GM23338 (cell line): ENCODE measurements around the gene CLIC5. TPM values are rescaled to one million over a fixed set of nuclear protein-coding genes. Genes with fewer than 3 reads are reported as not detected.

Experiments
- ATAC-seq: fragments of 200-7000 bp; cut with Tn5 transposase; 3 replicates; pipeline ENCODE4 v1.9.1; 2020
- DNase-seq: peaks from one replicate; pipeline ENCODE4 v3.0.0-alpha.2; 2015; ENCODE audit warnings: low spot score
- H2AFZ ChIP-seq: fragments of 200-600 bp; sonication (generic); 2 replicates; pipeline ENCODE4 v1.8.0; 2016; ENCODE audit warnings: antibody characterized with exemption, mild to moderate bottlenecking, moderate library complexity
- H3F3A ChIP-seq: fragments of 200-600 bp; sonication (generic); replicated peaks from 2 replicates; pipeline ENCODE4 v1.8.0; 2017; ENCODE audit warnings: antibody characterized with exemption, mixed run types, low read depth
- H3K27ac ChIP-seq: fragments of 200-600 bp; sonication (generic); 2 replicates; pipeline ENCODE4 v1.6.1; 2016; ENCODE audit warnings: low read depth
- H3K27me3 ChIP-seq: fragments of 200-600 bp; sonication (generic); 2 replicates; pipeline ENCODE4 v1.8.0; 2016; ENCODE audit warnings: mild to moderate bottlenecking, mixed run types, moderate library complexity; ENCODE audit not compliant: insufficient read depth
- H3K36me3 ChIP-seq: fragments of 200-600 bp; sonication (generic); 2 replicates; pipeline ENCODE4 v1.8.0; 2016; ENCODE audit warnings: mild to moderate bottlenecking; ENCODE audit not compliant: insufficient read depth
- H3K4me1 ChIP-seq: fragments of 200-600 bp; sonication (generic); 2 replicates; pipeline ENCODE4 v1.8.0; 2016; ENCODE audit warnings: mild to moderate bottlenecking, moderate library complexity; ENCODE audit not compliant: insufficient read depth
- H3K4me2 ChIP-seq: fragments of 200-600 bp; sonication (generic); 2 replicates; pipeline ENCODE4 v1.7.1; 2017; ENCODE audit warnings: mixed run types
- H3K4me3 ChIP-seq: fragments of 200-600 bp; sonication (generic); 2 replicates; pipeline ENCODE4 v1.6.1; 2016; ENCODE audit warnings: mixed run types
- H3K79me2 ChIP-seq: fragments of 200-600 bp; sonication (generic); replicated peaks from 2 replicates; pipeline ENCODE4 v1.8.0; 2017; ENCODE audit warnings: mild to moderate bottlenecking; ENCODE audit not compliant: insufficient read depth
- H3K9me2 ChIP-seq: fragments of 200-600 bp; sonication (generic); 2 replicates; pipeline ENCODE4 v1.8.0; 2017; ENCODE audit not compliant: insufficient read depth
- H4K20me1 ChIP-seq: fragments of 200-600 bp; sonication (generic); replicated peaks from 2 replicates; pipeline ENCODE4 v1.8.0; 2017; ENCODE audit warnings: mild to moderate bottlenecking; ENCODE audit not compliant: insufficient read depth
- H3K27ac Mint-ChIP-seq: 2 replicates; pipeline ENCODE4 v1.8.0; 2020; ENCODE audit warnings: inconsistent platforms, mild to moderate bottlenecking, moderate library complexity, mixed read lengths
- H3K27me3 Mint-ChIP-seq: 3 replicates; pipeline ENCODE4 v1.8.0; 2022; ENCODE audit warnings: low read depth, mild to moderate bottlenecking, moderate library complexity, mixed read lengths, inconsistent platforms; ENCODE audit not compliant: insufficient read depth, poor library complexity
- H3K36me3 Mint-ChIP-seq: 3 replicates; pipeline ENCODE4 v1.8.0; 2021; ENCODE audit warnings: low read depth, mild to moderate bottlenecking, inconsistent platforms, moderate library complexity, mixed read lengths
- H3K4me1 Mint-ChIP-seq: 3 replicates; pipeline ENCODE4 v1.8.0; 2020; ENCODE audit warnings: mild to moderate bottlenecking, inconsistent platforms, mixed read lengths
- H3K4me3 Mint-ChIP-seq: 3 replicates; pipeline ENCODE4 v1.8.0; 2021; ENCODE audit warnings: moderate library complexity, mild to moderate bottlenecking, inconsistent platforms, mixed read lengths
- H3K9me3 Mint-ChIP-seq: 3 replicates; pipeline ENCODE4 v1.8.0; 2020; ENCODE audit warnings: moderate library complexity, mild to moderate bottlenecking, inconsistent platforms, mixed read lengths
- polyA plus RNA-seq: library from polyadenylated mRNA; unstranded; fragments of >200 nt; fragmentation: Nextera tagmentation; extraction: Ambion mirVana; gene quantifications from 2 replicates; pipeline ENCODE4 v1.2.1, GENCODE V29; 2016
- total RNA-seq: library from RNA; depleted of rRNA; stranded (reverse); fragments of >200 nt; shearing (Covaris generic); gene quantifications from 2 replicates; pipeline ENCODE4 v1.2.3, GENCODE V29; 2014
- TF ChIP-seq, protein P1 (sequence below): IDR thresholded peaks from 2 replicates; pipeline ENCODE4 v1.6.1; 2016; ENCODE audit warnings: antibody characterized with exemption
- TF ChIP-seq, protein P2 (sequence below): fragments of 250-450 bp; sonication (Bioruptor Pico); IDR thresholded peaks from 2 replicates; pipeline ENCODE4 v1.5.0; 2020; ENCODE audit warnings: mild to moderate bottlenecking, moderate library complexity

Gene CLIC5
- total and polyA plus RNA-seq, 2 experiments from 2014 or later: 0.08 TPM; not detected in 1

- ATAC-seq: peak; percentile 51; the same call in 2 of the 3 replicates
- Mint-ChIP-seq H3K36me3 (no peaks in the 10 kb centered on the region), H3K9me3 (no peaks in the 10 kb centered on the region)
Measured at GRCh38 chr6:46032110-46032998, 16.7 kb upstream of the CLIC5 start.

More at GRCh38 chr6:46032110-46032998, 16.7 kb upstream of the CLIC5 start:
- DNase-seq: peak; percentile 30
- H3K4me3 ChIP-seq: no peak overlapping the region
- peak overlapping the region; percentile 26 for H3K4me2 ChIP-seq
- Mint-ChIP-seq H3K4me1 (peaks cover 12% of the 10 kb centered on the region; the same call in 2 of the 3 replicates), H3K4me3 (no peak overlapping the region), H3K27me3 (peaks cover 2% of the 10 kb centered on the region), H3K27ac (peak overlapping the region; percentile 21; the same call in 1 of the 2 replicates)
- H2AFZ ChIP-seq: peak overlapping the region; percentile 3; the same call in 1 of the 2 replicates
- H3K27me3 ChIP-seq: no peaks in the 10 kb centered on the region
- no peaks in the 10 kb centered on the region for H3K9me2 ChIP-seq
- no peaks in the 10 kb centered on the region for H3F3A ChIP-seq
- H3K36me3 ChIP-seq: no peaks in the 10 kb centered on the region
- no peak overlapping the region for H3K27ac ChIP-seq
- TF ChIP-seq, protein P1, sequence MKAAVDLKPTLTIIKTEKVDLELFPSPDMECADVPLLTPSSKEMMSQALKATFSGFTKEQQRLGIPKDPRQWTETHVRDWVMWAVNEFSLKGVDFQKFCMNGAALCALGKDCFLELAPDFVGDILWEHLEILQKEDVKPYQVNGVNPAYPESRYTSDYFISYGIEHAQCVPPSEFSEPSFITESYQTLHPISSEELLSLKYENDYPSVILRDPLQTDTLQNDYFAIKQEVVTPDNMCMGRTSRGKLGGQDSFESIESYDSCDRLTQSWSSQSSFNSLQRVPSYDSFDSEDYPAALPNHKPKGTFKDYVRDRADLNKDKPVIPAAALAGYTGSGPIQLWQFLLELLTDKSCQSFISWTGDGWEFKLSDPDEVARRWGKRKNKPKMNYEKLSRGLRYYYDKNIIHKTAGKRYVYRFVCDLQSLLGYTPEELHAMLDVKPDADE: no peak
- TF ChIP-seq, protein P2, sequence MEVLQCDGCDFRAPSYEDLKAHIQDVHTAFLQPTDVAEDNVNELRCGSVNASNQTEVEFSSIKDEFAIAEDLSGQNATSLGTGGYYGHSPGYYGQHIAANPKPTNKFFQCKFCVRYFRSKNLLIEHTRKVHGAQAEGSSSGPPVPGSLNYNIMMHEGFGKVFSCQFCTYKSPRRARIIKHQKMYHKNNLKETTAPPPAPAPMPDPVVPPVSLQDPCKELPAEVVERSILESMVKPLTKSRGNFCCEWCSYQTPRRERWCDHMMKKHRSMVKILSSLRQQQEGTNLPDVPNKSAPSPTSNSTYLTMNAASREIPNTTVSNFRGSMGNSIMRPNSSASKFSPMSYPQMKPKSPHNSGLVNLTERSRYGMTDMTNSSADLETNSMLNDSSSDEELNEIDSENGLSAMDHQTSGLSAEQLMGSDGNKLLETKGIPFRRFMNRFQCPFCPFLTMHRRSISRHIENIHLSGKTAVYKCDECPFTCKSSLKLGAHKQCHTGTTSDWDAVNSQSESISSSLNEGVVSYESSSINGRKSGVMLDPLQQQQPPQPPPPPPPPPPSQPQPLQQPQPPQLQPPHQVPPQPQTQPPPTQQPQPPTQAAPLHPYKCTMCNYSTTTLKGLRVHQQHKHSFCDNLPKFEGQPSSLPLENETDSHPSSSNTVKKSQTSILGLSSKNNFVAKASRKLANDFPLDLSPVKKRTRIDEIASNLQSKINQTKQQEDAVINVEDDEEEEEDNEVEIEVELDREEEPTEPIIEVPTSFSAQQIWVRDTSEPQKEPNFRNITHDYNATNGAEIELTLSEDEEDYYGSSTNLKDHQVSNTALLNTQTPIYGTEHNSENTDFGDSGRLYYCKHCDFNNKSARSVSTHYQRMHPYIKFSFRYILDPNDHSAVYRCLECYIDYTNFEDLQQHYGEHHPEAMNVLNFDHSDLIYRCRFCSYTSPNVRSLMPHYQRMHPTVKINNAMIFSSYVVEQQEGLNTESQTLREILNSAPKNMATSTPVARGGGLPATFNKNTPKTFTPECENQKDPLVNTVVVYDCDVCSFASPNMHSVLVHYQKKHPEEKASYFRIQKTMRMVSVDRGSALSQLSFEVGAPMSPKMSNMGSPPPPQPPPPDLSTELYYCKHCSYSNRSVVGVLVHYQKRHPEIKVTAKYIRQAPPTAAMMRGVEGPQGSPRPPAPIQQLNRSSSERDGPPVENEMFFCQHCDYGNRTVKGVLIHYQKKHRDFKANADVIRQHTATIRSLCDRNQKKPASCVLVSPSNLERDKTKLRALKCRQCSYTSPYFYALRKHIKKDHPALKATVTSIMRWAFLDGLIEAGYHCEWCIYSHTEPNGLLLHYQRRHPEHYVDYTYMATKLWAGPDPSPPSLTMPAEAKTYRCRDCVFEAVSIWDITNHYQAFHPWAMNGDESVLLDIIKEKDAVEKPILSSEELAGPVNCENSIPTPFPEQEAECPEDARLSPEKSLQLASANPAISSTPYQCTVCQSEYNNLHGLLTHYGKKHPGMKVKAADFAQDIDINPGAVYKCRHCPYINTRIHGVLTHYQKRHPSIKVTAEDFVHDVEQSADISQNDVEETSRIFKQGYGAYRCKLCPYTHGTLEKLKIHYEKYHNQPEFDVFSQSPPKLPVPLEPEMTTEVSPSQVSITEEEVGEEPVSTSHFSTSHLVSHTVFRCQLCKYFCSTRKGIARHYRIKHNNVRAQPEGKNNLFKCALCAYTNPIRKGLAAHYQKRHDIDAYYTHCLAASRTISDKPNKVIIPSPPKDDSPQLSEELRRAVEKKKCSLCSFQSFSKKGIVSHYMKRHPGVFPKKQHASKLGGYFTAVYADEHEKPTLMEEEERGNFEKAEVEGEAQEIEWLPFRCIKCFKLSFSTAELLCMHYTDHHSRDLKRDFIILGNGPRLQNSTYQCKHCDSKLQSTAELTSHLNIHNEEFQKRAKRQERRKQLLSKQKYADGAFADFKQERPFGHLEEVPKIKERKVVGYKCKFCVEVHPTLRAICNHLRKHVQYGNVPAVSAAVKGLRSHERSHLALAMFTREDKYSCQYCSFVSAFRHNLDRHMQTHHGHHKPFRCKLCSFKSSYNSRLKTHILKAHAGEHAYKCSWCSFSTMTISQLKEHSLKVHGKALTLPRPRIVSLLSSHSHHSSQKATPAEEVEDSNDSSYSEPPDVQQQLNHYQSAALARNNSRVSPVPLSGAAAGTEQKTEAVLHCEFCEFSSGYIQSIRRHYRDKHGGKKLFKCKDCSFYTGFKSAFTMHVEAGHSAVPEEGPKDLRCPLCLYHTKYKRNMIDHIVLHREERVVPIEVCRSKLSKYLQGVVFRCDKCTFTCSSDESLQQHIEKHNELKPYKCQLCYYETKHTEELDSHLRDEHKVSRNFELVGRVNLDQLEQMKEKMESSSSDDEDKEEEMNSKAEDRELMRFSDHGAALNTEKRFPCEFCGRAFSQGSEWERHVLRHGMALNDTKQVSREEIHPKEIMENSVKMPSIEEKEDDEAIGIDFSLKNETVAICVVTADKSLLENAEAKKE: no peak
- no peaks in the 10 kb centered on the region for H4K20me1 ChIP-seq
- H3K79me2 ChIP-seq: no peaks in the 10 kb centered on the region
- H3K4me1 ChIP-seq: peaks cover 21% of the 10 kb centered on the region
